GM19395 (cell line): ENCODE data around the gene FAM107B.
"Not testable (repeated sequence)": the region's sequence is repeated elsewhere in the genome, so short reads cannot be mapped to it uniquely, and the experiment has no call there.

Source experiments
- ATAC-seq: cut with Tn5 transposase; IDR thresholded peaks from one replicate; pipeline ENCODE4 v1.9.1; 2021; ENCODE audit warnings: mild to moderate bottlenecking, moderate library complexity; ENCODE audit not compliant: unreplicated experiment

Gene FAM107B

GRCh38 chr10:14737808-14738545 is 36.7 kb downstream of the FAM107B start:
- ATAC-seq, result no peak

GRCh38 chr10:14736600-14737081 is 38.1 kb downstream of the FAM107B start:
- no peak for ATAC-seq

- no peak for ATAC-seq
Observed at GRCh38 chr10:14736043-14736442, 38.7 kb downstream of the FAM107B start.

GRCh38 chr10:14731875-14732512 is 42.7 kb downstream of the FAM107B start:
- no peak for ATAC-seq

GRCh38 chr10:14728346-14728745 is 46.4 kb downstream of the FAM107B start:
- ATAC-seq, result no peak

GRCh38 chr10:14727924-14728323 is 46.8 kb downstream of the FAM107B start:
- no peak for ATAC-seq

GRCh38 chr10:14727465-14727864 is 47.2 kb downstream of the FAM107B start:
- no peak for ATAC-seq

- no peak for ATAC-seq
Observed at GRCh38 chr10:14724931-14725330, 49.8 kb downstream of the FAM107B start.

GRCh38 chr10:14723052-14723689 is 51.5 kb downstream of the FAM107B start:
- no peak for ATAC-seq

GRCh38 chr10:14717552-14717951 is 57.1 kb downstream of the FAM107B start:
- no peak for ATAC-seq

- ATAC-seq, result no peak
Observed at GRCh38 chr10:14712991-14713424, 61.7 kb downstream of the FAM107B start.

- not testable (repeated sequence) for ATAC-seq
Observed at GRCh38 chr10:14709344-14709743, 65.4 kb downstream of the FAM107B start.

GRCh38 chr10:14707481-14707880 is 67.2 kb downstream of the FAM107B start:
- ATAC-seq, result no peak

GRCh38 chr10:14705548-14706230 is 69.0 kb downstream of the FAM107B start:
- ATAC-seq, result no peak

- ATAC-seq, result no peak
Observed at GRCh38 chr10:14703631-14704001, 71.1 kb downstream of the FAM107B start.

GRCh38 chr10:14701466-14701865 is 73.2 kb downstream of the FAM107B start:
- ATAC-seq, result no peak

- no peak for ATAC-seq
Observed at GRCh38 chr10:14700546-14700945, 74.2 kb downstream of the FAM107B start.

GRCh38 chr10:14699482-14699881 is 75.2 kb downstream of the FAM107B start:
- no peak for ATAC-seq

GRCh38 chr10:14698829-14699170 is 75.9 kb downstream of the FAM107B start:
- ATAC-seq, result no peak

- no peak for ATAC-seq
Observed at GRCh38 chr10:14698111-14698828, 76.4 kb downstream of the FAM107B start.

- ATAC-seq, result no peak
Observed at GRCh38 chr10:14697281-14697680, 77.4 kb downstream of the FAM107B start.
